ENCODE results near the gene ARHGAP10.

The ARHGAP10 gene

GRCh38 chr4:147761218-147761883 is 29.5 kb downstream of the ARHGAP10 start:
- Histone ChIP-seq H4K8ac (ENCODE audit: low read depth, low read length) (no peak overlapping the region), H3K79me1 (ENCODE audit: low read depth, low read length) (no peaks in the 10 kb centered on the region), H3K4ac (ENCODE audit: low read length) (no peak overlapping the region), H3K4me2 (ENCODE audit: insufficient read depth, low read length, poor library complexity, severe bottlenecking) (no peak overlapping the region), H3K23ac (ENCODE audit: low read depth, low read length, poor library complexity) (no peak overlapping the region), H4K91ac (ENCODE audit: low read depth, low read length, poor library complexity) (no peak overlapping the region), H2AFZ (ENCODE audit: low read length) (no peak overlapping the region), H3K4me3 (ENCODE audit: low read length in 2 of 2) (no peak overlapping the region), H2AK5ac (ENCODE audit: low read depth, low read length) (no peak overlapping the region), H3K36me3 (replicated peaks in 1 of 2; ENCODE audit: control insufficient read depth in 2 of 2, insufficient read depth in 2 of 2, low read length in 2 of 2) (no peaks in the 10 kb centered on the region), H2BK12ac (ENCODE audit: low read length) (no peak overlapping the region), H3K4me1 (ENCODE audit: control insufficient read depth in 2 of 2, insufficient read depth in 1 of 2, low read depth in 1 of 2, low read length in 2 of 2) (no peaks in the 10 kb centered on the region), H3K27ac (replicated peaks; ENCODE audit: low read length) (no peak overlapping the region), H2BK120ac (ENCODE audit: low read depth, low read length) (no peak overlapping the region), H3K9me3 (replicated peaks in 1 of 2; ENCODE audit: control insufficient read depth in 2 of 2, insufficient read depth in 1 of 2, low read depth in 1 of 2, low read length in 2 of 2) (no peaks in the 10 kb centered on the region), H3K9ac (ENCODE audit: low read depth, low read length, poor library complexity) (no peak overlapping the region), H3K14ac (ENCODE audit: low read length) (no peak overlapping the region), H2BK5ac (ENCODE audit: low read length) (no peak overlapping the region), H3K18ac (ENCODE audit: low read length) (no peak overlapping the region), H3K27me3 (ENCODE audit: control insufficient read depth in 3 of 3, insufficient read depth in 3 of 3, low read depth in 1 of 3, low read length in 3 of 3) (no peaks in the 10 kb centered on the region), H2BK15ac (ENCODE audit: low read length) (no peak overlapping the region)
- no CpG with 5 or more reads among the region's 7 CpGs for WGBS, 2 donors (ENCODE audit: extremely low coverage in 2 of 2, insufficient read length in 2 of 2, insufficient replicate concordance in 1 of 2)
- DNase-seq (ENCODE audit: low spot score), result no peak

GRCh38 chr4:147764337-147764736 is 32.4 kb downstream of the ARHGAP10 start:
- peak overlapping the region; percentile 38 for H3K14ac ChIP-seq (ENCODE audit: low read length)
- no CpG with 5 or more reads among the region's 7 CpGs for WGBS, 2 donors (ENCODE audit: extremely low coverage in 2 of 2, insufficient read length in 2 of 2, insufficient replicate concordance in 1 of 2)
- no peak overlapping the region for H3K18ac ChIP-seq (ENCODE audit: low read length)

GRCh38 chr4:147765121-147765529 is 33.2 kb downstream of the ARHGAP10 start:
- Histone ChIP-seq H2BK15ac (ENCODE audit: low read length) (no peak overlapping the region), H2BK12ac (ENCODE audit: low read length) (no peak overlapping the region), H3K9ac (ENCODE audit: low read depth, low read length, poor library complexity) (no peak overlapping the region), H3K9me3 (replicated peaks in 1 of 2; ENCODE audit: control insufficient read depth in 2 of 2, insufficient read depth in 1 of 2, low read depth in 1 of 2, low read length in 2 of 2) (no peaks in the 10 kb centered on the region), H3K4ac (ENCODE audit: low read length) (no peak overlapping the region), H3K4me1 (ENCODE audit: control insufficient read depth in 2 of 2, insufficient read depth in 1 of 2, low read depth in 1 of 2, low read length in 2 of 2) (no peaks in the 10 kb centered on the region), H3K14ac (ENCODE audit: low read length) (no peak overlapping the region), H3K27me3 (ENCODE audit: control insufficient read depth in 3 of 3, insufficient read depth in 3 of 3, low read depth in 1 of 3, low read length in 3 of 3) (no peaks in the 10 kb centered on the region), H3K4me3 (ENCODE audit: low read length in 2 of 2) (no peak overlapping the region), H3K18ac (ENCODE audit: low read length) (no peak overlapping the region), H3K4me2 (ENCODE audit: insufficient read depth, low read length, poor library complexity, severe bottlenecking) (no peak overlapping the region), H3K23ac (ENCODE audit: low read depth, low read length, poor library complexity) (no peak overlapping the region), H2AK5ac (ENCODE audit: low read depth, low read length) (no peak overlapping the region), H2AFZ (ENCODE audit: low read length) (no peak overlapping the region), H3K36me3 (replicated peaks in 1 of 2; ENCODE audit: control insufficient read depth in 2 of 2, insufficient read depth in 2 of 2, low read length in 2 of 2) (no peaks in the 10 kb centered on the region), H3K27ac (replicated peaks; ENCODE audit: low read length) (no peak overlapping the region), H4K8ac (ENCODE audit: low read depth, low read length) (no peak overlapping the region), H2BK120ac (ENCODE audit: low read depth, low read length) (no peak overlapping the region), H2BK5ac (ENCODE audit: low read length) (no peak overlapping the region), H4K91ac (ENCODE audit: low read depth, low read length, poor library complexity) (no peak overlapping the region), H3K79me1 (ENCODE audit: low read depth, low read length) (no peaks in the 10 kb centered on the region)
- no CpG with 5 or more reads among the region's 3 CpGs for WGBS, 2 donors (ENCODE audit: extremely low coverage in 2 of 2, insufficient read length in 2 of 2, insufficient replicate concordance in 1 of 2)
- DNase-seq (ENCODE audit: low spot score), result no peak

More at GRCh38 chr4:147764337-147764736, 32.4 kb downstream of the ARHGAP10 start:
- Histone ChIP-seq H2BK120ac (ENCODE audit: low read depth, low read length) (no peak overlapping the region), H2AK5ac (ENCODE audit: low read depth, low read length) (no peak overlapping the region), H3K27me3 (ENCODE audit: control insufficient read depth in 3 of 3, insufficient read depth in 3 of 3, low read depth in 1 of 3, low read length in 3 of 3) (no peaks in the 10 kb centered on the region), H2BK15ac (ENCODE audit: low read length) (no peak overlapping the region), H3K4me2 (ENCODE audit: insufficient read depth, low read length, poor library complexity, severe bottlenecking) (no peak overlapping the region), H2AFZ (ENCODE audit: low read length) (no peak overlapping the region), H4K8ac (ENCODE audit: low read depth, low read length) (no peak overlapping the region), H3K9ac (ENCODE audit: low read depth, low read length, poor library complexity) (no peak overlapping the region), H3K9me3 (replicated peaks in 1 of 2; ENCODE audit: control insufficient read depth in 2 of 2, insufficient read depth in 1 of 2, low read depth in 1 of 2, low read length in 2 of 2) (no peaks in the 10 kb centered on the region), H3K36me3 (replicated peaks in 1 of 2; ENCODE audit: control insufficient read depth in 2 of 2, insufficient read depth in 2 of 2, low read length in 2 of 2) (no peaks in the 10 kb centered on the region), H3K23ac (ENCODE audit: low read depth, low read length, poor library complexity) (no peak overlapping the region), H4K91ac (ENCODE audit: low read depth, low read length, poor library complexity) (no peak overlapping the region), H3K27ac (replicated peaks; ENCODE audit: low read length) (no peak overlapping the region), H2BK5ac (ENCODE audit: low read length) (no peak overlapping the region), H2BK12ac (ENCODE audit: low read length) (no peak overlapping the region), H3K4me3 (ENCODE audit: low read length in 2 of 2) (no peak overlapping the region), H3K4ac (ENCODE audit: low read length) (no peak overlapping the region), H3K4me1 (ENCODE audit: control insufficient read depth in 2 of 2, insufficient read depth in 1 of 2, low read depth in 1 of 2, low read length in 2 of 2) (no peaks in the 10 kb centered on the region), H3K79me1 (ENCODE audit: low read depth, low read length) (no peaks in the 10 kb centered on the region)
- no peak for DNase-seq (ENCODE audit: low spot score)

- no peaks in the 10 kb centered on the region for H3K79me1 ChIP-seq (ENCODE audit: low read depth, low read length)
- H3K23ac ChIP-seq (ENCODE audit: low read depth, low read length, poor library complexity), result no peak overlapping the region
- WGBS, 2 donors (ENCODE audit: extremely low coverage in 2 of 2, insufficient read length in 2 of 2, insufficient replicate concordance in 1 of 2), result no CpG with 5 or more reads among the region's 4 CpGs
- no peak overlapping the region for H2AK5ac ChIP-seq (ENCODE audit: low read depth, low read length)
- no peak overlapping the region for H3K4me2 ChIP-seq (ENCODE audit: insufficient read depth, low read length, poor library complexity, severe bottlenecking)
- H2BK5ac ChIP-seq (ENCODE audit: low read length), result no peak overlapping the region
- H3K14ac ChIP-seq (ENCODE audit: low read length), result no peak overlapping the region
- no peak overlapping the region for H2AFZ ChIP-seq (ENCODE audit: low read length)
- H3K4ac ChIP-seq (ENCODE audit: low read length), result no peak overlapping the region
- no peaks in the 10 kb centered on the region for H3K27me3 ChIP-seq (ENCODE audit: control insufficient read depth in 3 of 3, insufficient read depth in 3 of 3, low read depth in 1 of 3, low read length in 3 of 3)
- no peak overlapping the region for H2BK15ac ChIP-seq (ENCODE audit: low read length)
- DNase-seq (ENCODE audit: low spot score), result no peak
- H3K9me3 ChIP-seq (replicated peaks in 1 of 2; ENCODE audit: control insufficient read depth in 2 of 2, insufficient read depth in 1 of 2, low read depth in 1 of 2, low read length in 2 of 2), result no peaks in the 10 kb centered on the region
- no peak overlapping the region for H4K8ac ChIP-seq (ENCODE audit: low read depth, low read length)
- no peak overlapping the region for H4K91ac ChIP-seq (ENCODE audit: low read depth, low read length, poor library complexity)
- H3K27ac ChIP-seq (replicated peaks; ENCODE audit: low read length), result no peak overlapping the region
- H3K9ac ChIP-seq (ENCODE audit: low read depth, low read length, poor library complexity), result no peak overlapping the region
- no peak overlapping the region for H2BK120ac ChIP-seq (ENCODE audit: low read depth, low read length)
- no peaks in the 10 kb centered on the region for H3K36me3 ChIP-seq (replicated peaks in 1 of 2; ENCODE audit: control insufficient read depth in 2 of 2, insufficient read depth in 2 of 2, low read length in 2 of 2)
- H2BK12ac ChIP-seq (ENCODE audit: low read length), result no peak overlapping the region
- no peaks in the 10 kb centered on the region for H3K4me1 ChIP-seq (ENCODE audit: control insufficient read depth in 2 of 2, insufficient read depth in 1 of 2, low read depth in 1 of 2, low read length in 2 of 2)
- H3K18ac ChIP-seq (ENCODE audit: low read length), result no peak overlapping the region
- no peak overlapping the region for H3K4me3 ChIP-seq (ENCODE audit: low read length in 2 of 2)
Observed at GRCh38 chr4:147768113-147768512, 36.2 kb downstream of the ARHGAP10 start.
